Bone marrow (tissue), 2 donors: Measurements from ENCODE around the gene SLC4A2.
A peak's percentile ranks its signal among the peaks of the same experiment; 100 is the strongest.
"Not testable (repeated sequence)": the region's sequence is repeated elsewhere in the genome, so short reads cannot be mapped to it uniquely, and the experiment has no call there.

Experiments
- DNase-seq, 2 donors: peaks; one replicate each; lab custom pipeline; 2025; lab: John Stamatoyannopoulos, UW

SLC4A2 gene, protein sequence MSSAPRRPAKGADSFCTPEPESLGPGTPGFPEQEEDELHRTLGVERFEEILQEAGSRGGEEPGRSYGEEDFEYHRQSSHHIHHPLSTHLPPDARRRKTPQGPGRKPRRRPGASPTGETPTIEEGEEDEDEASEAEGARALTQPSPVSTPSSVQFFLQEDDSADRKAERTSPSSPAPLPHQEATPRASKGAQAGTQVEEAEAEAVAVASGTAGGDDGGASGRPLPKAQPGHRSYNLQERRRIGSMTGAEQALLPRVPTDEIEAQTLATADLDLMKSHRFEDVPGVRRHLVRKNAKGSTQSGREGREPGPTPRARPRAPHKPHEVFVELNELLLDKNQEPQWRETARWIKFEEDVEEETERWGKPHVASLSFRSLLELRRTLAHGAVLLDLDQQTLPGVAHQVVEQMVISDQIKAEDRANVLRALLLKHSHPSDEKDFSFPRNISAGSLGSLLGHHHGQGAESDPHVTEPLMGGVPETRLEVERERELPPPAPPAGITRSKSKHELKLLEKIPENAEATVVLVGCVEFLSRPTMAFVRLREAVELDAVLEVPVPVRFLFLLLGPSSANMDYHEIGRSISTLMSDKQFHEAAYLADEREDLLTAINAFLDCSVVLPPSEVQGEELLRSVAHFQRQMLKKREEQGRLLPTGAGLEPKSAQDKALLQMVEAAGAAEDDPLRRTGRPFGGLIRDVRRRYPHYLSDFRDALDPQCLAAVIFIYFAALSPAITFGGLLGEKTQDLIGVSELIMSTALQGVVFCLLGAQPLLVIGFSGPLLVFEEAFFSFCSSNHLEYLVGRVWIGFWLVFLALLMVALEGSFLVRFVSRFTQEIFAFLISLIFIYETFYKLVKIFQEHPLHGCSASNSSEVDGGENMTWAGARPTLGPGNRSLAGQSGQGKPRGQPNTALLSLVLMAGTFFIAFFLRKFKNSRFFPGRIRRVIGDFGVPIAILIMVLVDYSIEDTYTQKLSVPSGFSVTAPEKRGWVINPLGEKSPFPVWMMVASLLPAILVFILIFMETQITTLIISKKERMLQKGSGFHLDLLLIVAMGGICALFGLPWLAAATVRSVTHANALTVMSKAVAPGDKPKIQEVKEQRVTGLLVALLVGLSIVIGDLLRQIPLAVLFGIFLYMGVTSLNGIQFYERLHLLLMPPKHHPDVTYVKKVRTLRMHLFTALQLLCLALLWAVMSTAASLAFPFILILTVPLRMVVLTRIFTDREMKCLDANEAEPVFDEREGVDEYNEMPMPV

GRCh38 chr7:151059367-151060112 lies at the start of gene SLC4A2:
Gene SLC4A2 (plus strand): TSS chr7:151059589. CDS start chr7:151061988, 2,399 bp downstream.
- DNase-seq: peak; percentile 51 to 80

- DNase-seq: no peak
Measured at GRCh38 chr7:151010037-151010306, 49.4 kb upstream of the SLC4A2 start.

- DNase-seq: peak in 1 of 2 donors; percentile 12
Measured at GRCh38 chr7:151010307-151011096, 48.9 kb upstream of the SLC4A2 start.

DNA sequence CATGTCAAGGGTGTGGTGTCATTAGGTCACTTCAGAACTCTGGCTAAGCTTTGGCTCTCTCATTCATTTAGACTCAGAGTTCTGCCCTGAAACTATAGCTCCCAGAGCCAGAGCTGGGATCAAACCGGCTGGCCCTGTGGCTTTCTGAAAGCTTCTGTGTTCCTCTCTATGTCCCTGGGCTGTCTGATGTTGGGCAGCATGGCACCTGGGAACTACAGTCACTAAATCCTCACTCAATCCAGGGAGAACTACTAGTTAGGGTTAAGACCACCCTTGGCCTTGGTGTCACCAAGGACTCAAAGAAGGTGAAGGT lies 48.3 kb upstream of the SLC4A2 start:
- DNase-seq: no peak

GRCh38 chr7:151011616-151012015 lies 47.8 kb upstream of the SLC4A2 start:
- DNase-seq: not testable (repeated sequence)

DNA sequence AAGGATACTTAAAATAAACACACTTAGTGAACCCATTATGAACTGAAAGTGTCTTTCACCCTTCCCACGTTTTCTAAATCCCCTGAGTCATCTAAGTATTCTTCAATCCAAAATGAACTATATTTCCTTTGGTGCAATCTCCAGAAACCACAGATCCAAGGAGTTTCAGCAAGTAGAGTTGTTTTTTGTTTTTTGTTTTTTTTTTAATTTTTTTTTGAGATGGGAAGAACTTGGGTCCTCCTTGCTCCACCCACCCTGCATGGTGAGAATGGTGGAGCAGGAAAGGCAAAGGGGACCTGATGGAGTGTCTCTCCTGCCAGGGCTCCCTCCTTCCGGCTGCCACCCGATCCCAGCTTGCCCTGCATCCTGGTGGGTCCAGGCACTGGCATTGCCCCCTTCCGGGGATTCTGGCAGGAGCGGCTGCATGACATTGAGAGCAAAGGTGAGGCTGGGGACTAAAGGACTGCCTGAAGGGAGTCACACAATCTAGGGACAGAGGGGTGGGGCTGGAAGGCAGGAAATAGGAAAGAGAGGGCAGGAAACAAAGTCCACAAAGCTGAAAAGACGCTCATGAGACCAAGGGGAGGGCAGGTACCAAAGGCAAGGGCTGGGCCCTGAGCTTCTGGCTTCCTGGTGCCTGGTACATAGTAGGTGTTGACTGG lies 47.2 kb upstream of the SLC4A2 start:
- no peak for DNase-seq

- DNase-seq: peak in 1 of 2 donors; percentile 41
Measured at GRCh38 chr7:151012911-151013347, 46.5 kb upstream of the SLC4A2 start.

- DNase-seq: no peak
Measured at GRCh38 chr7:151013356-151013732, 46.0 kb upstream of the SLC4A2 start.

DNA sequence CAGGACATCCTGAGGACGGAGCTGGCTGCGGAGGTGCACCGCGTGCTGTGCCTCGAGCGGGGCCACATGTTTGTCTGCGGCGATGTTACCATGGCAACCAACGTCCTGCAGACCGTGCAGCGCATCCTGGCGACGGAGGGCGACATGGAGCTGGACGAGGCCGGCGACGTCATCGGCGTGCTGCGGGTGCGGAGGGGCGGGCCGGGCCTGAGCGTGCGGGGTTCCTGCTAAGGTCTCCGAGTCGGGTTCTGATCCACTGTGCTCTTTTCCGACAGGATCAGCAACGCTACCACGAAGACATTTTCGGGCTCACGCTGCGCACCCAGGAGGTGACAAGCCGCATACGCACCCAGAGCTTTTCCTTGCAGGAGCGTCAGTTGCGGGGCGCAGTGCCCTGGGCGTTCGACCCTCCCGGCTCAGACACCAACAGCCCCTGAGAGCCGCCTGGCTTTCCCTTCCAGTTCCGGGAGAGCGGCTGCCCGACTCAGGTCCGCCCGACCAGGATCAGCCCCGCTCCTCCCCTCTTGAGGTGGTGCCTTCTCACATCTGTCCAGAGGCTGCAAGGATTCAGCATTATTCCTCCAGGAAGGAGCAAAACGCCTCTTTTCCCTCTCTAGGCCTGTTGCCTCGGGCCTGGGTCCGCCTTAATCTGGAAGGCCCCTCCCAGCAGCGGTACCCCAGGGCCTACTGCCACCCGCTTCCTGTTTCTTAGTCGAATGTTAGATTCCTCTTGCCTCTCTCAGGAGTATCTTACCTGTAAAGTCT lies 45.5 kb upstream of the SLC4A2 start:
- peak; percentile 35 to 39 for DNase-seq

DNA sequence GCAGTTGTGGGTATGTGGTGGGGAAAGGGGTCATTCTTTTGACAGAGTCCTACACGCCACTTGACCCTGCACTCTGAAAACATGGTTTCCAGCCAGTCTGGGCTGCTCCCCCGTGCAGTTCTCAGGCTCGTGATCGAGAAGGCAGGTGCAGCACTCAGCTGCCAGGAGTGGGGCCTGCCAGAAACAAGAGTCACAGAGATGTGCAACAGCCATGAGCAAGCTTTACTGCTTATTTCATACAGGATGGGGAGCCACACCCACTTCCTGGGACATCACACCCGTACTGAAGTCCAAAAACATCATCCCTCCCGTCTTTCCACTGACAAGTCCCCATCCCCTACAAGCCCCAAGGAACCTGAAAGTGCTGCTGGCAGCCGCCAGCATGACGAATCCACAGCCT lies 44.4 kb upstream of the SLC4A2 start:
- no peak for DNase-seq

GRCh38 chr7:151015967-151016366 lies 43.4 kb upstream of the SLC4A2 start:
- no peak for DNase-seq

GRCh38 chr7:151016505-151016904 lies 42.9 kb upstream of the SLC4A2 start:
- no peak for DNase-seq

GRCh38 chr7:151016942-151017341 lies 42.4 kb upstream of the SLC4A2 start:
- DNase-seq: no peak

DNA sequence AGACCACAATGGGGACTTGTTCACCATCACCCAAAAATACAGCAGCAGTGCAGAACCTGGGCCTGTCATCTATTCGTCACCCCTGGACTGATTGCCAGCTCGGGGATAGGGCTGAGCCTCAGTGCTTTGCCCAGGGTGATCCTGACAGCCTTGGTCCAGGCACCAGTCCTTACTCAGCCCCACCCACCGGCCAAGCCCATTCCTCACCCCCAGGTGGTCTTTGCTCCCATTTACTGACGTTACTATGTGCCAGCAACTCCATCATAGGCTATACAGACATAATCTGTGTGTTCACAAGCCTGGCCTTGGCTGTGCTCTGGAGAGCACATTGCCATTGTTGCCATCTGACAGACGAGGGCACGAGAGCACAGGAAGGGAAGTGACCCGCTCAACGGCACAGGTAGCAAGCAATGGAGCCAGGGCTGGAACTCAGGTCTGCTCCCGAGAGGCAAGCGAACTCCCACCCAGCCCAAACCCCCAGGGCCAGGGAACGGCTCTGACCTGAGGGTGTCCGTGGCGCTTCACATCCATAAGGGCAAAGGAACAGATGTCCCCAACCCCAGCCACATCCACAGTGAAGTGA lies 41.9 kb upstream of the SLC4A2 start:
- DNase-seq: no peak

DNA sequence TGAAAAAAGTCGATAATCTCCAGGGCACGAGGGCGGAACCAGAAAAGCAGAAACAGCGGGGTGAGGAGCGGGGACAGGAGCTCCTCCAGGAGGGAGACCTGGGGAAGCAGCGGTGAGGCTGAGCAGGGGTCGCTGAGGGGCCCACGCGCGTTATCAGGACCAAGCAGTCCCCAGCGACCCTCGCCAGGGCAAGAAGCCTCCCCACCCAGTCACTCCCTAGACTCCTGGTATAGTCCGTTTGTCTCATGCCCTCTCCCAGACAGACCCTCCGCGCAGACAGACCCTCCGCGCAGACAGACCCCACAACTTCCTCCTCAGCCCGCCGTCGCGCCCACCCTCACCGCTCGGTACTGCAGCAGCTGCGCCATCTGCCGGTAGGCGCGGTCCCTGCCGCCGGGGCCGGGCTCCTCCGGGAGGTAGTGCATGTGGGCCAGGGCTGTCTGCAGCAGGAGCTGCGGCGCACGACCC lies 41.4 kb upstream of the SLC4A2 start:
- peak; percentile 8 to 10 for DNase-seq

DNA sequence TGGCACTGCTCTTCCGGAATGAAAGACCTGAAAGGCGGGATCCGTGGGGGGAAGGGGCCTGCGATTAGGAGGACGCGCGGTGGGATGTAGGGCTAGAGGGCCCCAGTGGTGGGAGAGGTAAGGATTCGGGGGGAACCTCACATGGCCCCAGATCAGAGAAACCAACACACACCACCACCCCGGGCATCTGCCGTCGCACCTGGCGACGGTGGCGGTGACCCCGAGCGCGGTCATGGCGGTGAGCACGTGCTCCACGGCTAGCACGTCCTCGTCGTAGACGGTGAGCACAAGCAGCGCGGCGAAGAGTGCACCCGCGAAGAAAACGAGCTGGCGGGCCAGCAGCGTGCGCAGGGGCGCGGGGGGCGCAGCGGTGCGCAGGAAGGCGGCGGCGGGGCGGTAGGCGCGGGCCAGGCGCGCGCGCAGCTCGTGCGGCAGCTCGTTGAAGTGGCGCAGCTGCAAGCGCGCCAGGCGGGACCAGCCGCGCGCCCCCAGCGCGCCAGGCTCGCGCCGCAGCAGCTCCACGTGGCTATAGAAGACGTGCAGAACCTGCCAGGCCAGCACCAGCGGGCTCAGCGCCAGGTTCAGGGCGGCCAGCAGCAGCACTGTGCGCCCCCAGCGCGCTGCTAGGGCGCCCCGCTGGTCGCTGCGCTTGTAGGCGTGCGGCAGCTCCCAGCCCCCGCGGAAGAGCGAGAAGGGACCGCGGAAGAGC lies 40.8 kb upstream of the SLC4A2 start:
- DNase-seq: no peak

DNA sequence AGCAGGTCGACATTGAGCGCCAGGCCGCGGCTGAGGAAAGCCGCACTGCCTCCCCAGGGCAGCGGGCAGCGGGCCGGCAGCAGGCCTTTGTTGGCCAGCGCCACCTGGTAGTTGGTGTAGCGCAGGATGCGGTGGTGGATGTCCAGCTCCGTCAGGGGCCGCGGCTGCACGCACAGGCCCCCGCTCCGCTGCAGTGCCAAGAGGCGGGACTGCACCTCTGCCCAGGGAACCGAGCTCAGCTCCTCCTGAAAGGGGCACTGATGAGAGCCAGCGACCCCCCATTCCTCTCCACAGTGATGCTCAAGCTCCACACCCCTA lies 40.3 kb upstream of the SLC4A2 start:
- DNase-seq: no peak

- DNase-seq: no peak
Measured at GRCh38 chr7:151020231-151020630, 39.2 kb upstream of the SLC4A2 start.

- DNase-seq: no peak
Measured at GRCh38 chr7:151023232-151023631, 36.2 kb upstream of the SLC4A2 start.
